Stimulated activated CD4-positive, alpha-beta T cell treated with anti-CD3 and anti-CD28 coated beads, Interleukin-15, amount 100 ng/mL, for 48 hours (primary cell): ENCODE results near the gene PROSER3.
A peak's percentile ranks its signal among the peaks of the same experiment; 100 is the strongest.

ENCODE experiments used
- DNase-seq, 2 donors: peaks; one replicate each; pipeline ENCODE4 v3.0.0-alpha.2; 2020; ENCODE audit warnings: low read depth in 2 of 2

Gene PROSER3

GRCh38 chr19:35738021-35738886 is 19.7 kb upstream of the PROSER3 start:
- DNase-seq, result no peak

DNA sequence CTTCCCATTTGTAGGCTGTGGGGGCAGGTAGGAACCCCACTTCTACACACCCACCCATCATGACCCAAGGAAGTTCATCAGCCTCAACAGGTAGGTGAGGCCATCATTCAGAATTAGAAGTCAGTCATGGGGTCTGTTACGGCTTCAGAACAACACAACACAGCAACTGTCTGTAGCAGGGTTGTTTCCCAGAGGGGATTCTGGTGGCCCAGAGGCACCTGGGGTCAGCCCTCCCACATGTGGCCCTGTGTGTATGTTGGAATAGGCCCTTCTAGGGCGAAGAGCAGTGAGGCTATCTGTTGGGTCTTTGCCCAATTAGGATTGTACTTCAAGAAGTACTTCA is 19.1 kb upstream of the PROSER3 start:
- DNase-seq, result no peak

DNA sequence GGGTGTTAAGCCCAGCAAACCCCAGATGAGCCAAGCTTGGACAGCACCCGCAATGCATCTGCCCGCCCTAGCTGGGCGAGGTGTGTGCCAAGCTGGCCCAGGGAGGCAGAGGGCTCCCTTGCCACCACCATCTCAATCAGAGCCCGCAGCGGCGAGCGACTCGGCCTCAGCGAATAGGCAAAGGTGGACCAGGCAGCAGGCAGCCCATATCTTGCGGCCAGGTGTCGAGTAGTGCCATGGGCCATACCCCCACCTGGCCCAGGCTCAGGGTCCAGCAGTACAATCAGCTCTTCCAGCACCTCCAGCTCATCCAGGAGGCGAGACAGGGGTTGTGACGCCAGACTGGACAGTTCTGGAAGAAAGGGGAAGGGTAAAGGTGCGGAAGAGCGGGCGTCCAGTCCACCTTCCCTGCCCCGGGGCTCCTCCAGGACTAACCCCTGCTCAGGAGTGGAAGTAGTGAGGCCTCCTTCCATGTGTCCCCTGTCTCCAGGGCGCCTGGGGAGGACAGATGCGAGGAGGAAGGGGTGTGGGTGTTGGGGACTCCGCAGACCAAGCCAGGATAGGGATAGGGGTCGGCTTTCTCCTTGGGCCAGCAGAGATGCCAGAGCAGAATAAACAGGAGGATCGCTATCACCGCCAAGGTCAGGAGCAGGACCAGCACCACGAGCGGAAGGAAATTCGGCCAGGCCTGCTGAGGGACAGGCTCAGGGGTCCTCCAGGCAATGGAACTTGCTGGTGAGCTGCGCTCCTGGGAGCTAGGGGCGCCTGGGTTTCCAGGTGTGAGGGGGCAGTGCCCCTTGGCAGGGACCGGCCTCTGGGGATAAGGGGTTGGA is 18.5 kb upstream of the PROSER3 start:
- no peak for DNase-seq

DNA sequence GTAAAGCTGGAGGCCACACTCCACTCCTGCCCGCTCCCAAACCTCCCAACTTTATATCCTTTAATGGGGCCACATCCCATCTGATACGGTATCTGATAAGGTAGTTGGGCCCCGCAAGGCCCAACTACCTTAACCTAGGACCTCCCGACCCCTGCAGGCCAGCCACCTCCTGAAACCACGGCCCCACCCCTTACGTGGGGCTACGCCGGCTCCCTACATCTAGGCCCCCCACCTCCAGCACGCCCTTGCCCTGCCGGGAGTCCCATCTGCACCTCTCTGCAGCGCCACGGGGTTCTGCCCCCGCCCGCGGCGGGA is 17.9 kb upstream of the PROSER3 start:
- DNase-seq, result no peak

GRCh38 chr19:35740423-35741202 is 17.4 kb upstream of the PROSER3 start:
- peak; percentile 91 to 97 for DNase-seq

- DNase-seq, result no peak
Measured at GRCh38 chr19:35741203-35741515, 16.8 kb upstream of the PROSER3 start.

GRCh38 chr19:35742121-35742724 is 15.8 kb upstream of the PROSER3 start, which contains the start of gene IGFLR1:
IGFLR1 (minus strand) TSS chr19:35742452; CDS start chr19:35741180, 1,272 bp downstream.
- peak; percentile 65 to 71 for DNase-seq

DNA sequence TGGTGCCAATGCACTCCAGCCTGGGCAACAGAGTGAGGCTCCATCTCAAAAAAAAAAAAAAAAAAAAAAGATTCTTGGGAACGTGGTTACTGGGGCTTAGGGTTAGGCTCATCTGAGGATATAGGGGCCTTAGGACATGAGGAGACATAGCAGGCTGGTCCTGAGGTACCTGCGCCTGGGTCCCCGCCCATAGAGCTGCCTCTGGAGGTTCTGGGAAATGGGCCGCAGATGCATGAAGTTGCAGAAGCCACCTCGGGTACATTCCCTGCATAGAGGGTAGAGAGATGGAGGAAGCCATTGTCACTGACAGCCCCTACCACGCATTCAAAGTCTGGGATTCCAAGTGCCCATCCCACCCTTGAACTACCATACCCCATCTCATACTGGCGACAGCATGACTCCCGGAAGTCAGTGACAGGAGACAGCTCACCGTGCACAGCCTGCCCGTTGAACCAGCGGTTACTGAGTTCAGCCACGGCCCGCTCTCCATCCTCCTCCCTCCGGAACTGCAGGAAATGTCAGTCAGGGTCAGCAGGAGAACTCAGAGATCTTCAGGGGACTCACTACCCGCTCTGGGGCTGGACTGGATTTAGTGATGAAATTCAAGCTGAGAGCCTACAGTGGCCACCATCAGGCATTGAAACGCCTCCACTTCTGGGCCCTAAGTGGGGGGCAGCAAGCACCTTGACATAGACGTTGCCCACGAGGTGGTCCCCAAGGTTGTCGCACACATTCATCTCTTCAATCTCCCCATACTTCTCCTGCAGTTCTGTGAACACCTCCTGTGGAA is 14.1 kb upstream of the PROSER3 start:
- DNase-seq, result no peak

- peak; percentile 90 to 91 for DNase-seq
Measured at GRCh38 chr19:35744430-35745327, 13.3 kb upstream of the PROSER3 start.

DNA sequence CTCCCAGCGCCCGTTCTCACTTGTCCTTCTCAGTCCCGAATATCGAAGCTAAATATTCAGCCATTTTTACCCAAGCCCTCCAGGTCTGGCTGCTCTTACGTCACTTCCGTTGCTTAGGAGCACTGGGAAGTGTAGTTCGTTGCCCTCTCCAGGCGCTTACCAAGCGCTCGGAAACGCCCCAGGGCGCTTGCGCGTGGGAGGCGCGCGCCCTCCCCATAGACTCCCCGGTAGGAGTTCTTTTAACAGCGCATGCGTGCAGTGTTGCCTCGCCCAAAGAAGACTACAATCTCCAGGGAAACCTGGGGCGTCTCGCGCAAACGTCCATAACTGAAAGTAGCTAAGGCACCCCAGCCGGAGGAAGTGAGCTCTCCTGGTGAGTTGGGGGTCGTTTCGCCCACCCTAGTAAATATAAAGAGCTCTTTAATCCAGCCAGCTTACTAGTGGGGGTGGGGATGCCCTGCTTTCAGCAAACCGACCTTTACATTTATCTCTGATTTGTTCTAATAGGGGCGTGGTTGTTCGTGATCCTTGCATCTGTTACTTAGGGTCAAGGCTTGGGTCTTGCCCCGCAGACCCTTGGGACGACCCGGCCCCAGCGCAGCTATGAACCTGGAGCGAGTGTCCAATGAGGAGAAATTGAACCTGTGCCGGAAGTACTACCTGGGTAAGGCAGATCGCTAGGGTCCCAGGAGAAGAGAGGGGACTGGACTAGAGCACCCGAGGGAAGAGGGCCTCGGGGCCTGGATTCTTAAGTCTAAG is 12.5 kb upstream of the PROSER3 start, which contains the start of the genes PSENEN and U2AF1L4:
Gene PSENEN, plus strand, starts transcription at position 324 of the 759 bp plus-strand sequence. Its CDS starts 280 bp downstream, at position 604.
Gene U2AF1L4, minus strand, starts transcription at position 91 of the 759 bp plus-strand sequence. Its CDS starts 27 bp downstream, at position 64.
- DNase-seq, result peak; percentile 91 to 93

- DNase-seq, result no peak
Measured at GRCh38 chr19:35746087-35746462, 11.9 kb upstream of the PROSER3 start.

DNA sequence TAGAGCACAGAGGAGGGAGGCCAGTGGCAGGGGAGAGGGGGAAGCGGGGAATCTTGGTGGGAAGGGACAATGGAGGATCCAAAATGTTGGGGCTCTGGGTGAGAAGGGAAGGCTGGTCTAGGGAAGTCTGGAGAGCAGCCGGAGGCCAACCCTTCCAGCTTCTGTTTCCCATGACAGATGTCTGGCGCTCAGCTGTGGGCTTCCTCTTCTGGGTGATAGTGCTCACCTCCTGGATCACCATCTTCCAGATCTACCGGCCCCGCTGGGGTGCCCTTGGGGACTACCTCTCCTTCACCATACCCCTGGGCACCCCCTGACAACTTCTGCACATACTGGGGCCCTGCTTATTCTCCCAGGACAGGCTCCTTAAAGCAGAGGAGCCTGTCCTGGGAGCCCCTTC is 11.4 kb upstream of the PROSER3 start:
- no peak for DNase-seq

- peak; percentile 97 to 98 for DNase-seq
Measured at GRCh38 chr19:35748106-35749020, 9.6 kb upstream of the PROSER3 start, which contains the start of gene LIN37. LIN37 (plus strand) TSS chr19:35748576; CDS start chr19:35748725, 149 bp downstream.

DNA sequence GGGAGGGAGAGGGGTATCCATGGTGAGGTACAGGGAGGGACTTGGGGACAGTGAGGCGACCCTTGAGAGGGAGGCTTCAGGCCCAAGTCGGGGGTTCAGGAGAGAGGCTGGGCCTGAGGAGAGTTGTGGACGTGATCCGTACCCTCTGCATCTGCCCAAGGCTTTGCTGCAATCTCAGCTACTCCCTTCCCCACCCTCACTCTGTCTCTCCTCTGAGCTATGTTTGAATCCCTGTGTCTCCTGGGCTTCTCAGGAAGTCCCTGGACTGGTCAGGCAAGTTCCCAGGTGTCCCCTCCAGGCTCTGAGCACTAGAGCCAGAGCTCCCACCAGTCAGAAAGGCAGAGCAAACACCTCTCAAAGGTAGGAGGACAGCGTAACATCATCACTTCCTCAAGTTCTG is 7.8 kb upstream of the PROSER3 start:
- no peak for DNase-seq

- DNase-seq, result no peak
Measured at GRCh38 chr19:35751839-35752745, 5.9 kb upstream of the PROSER3 start.

DNA sequence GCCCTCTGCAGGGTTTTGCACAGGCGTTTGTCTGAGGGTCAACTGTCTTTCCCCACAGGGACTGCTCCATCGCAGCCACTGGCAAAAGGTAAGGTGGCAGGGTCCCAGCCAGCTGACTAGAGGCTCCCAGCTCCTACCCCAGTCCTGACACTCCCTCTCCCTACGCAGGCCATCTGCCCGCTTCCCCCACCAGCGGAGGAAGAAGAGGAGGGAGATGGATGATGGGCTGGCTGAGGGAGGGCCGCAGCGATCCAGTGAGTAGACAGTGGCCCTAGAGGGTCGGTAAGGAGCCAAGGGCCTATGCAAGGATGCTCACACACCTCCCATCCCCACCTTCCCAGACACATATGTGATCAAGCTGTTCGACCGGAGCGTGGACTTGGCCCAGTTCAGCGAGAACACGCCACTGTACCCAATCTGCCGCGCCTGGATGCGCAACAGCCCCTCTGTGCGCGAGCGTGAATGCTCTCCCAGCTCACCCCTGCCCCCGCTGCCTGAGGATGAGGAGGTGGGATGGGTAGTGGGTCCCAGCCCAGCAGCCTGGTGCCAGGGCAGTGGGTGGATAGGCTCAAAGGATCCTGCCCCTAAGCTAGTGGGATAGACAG is 5.1 kb upstream of the PROSER3 start:
- DNase-seq, result no peak
